Right renal pelvis (tissue), 4 donors: ENCODE data around the gene HTR1A. TPM values are rescaled to one million over a fixed set of nuclear protein-coding genes. Genes with fewer than 3 reads are reported as not detected.

ENCODE experiments used
- DNase-seq, 4 donors: peaks; one replicate each; pipeline ENCODE4 v3.0.0-alpha.2; 2013; ENCODE audit warnings: low read depth in 4 of 4, low spot score in 3 of 4, missing footprints in 1 of 4
- polyA plus RNA-seq, 4 donors: library from polyadenylated mRNA; unstranded; fragments of 120-200 nt; gene quantifications; one replicate each; pipeline ENCODE4 v1.2.1, GENCODE V29; 2013; ENCODE audit not compliant: insufficient read length in 4 of 4

HTR1A gene
- under 1 TPM in 1 of 4 donors, not detected in 3; 0.05 TPM for polyA plus RNA-seq

GRCh38 chr5:63962279-63962678 lies at the start of gene HTR1A:
Gene HTR1A (minus strand): TSS chr5:63962445. CDS start chr5:63961719, 726 bp downstream.
- no peak for DNase-seq

- no peak for DNase-seq
These were observed 41.7 kb upstream of the HTR1A start for GRCh38 chr5:64003966-64004365.

- DNase-seq = no peak
These were observed 37.9 kb upstream of the HTR1A start for GRCh38 chr5:64000096-64000495.

- DNase-seq = no peak
These were observed 24.8 kb upstream of the HTR1A start for GRCh38 chr5:63987053-63987452.

GRCh38 chr5:63981864-63982263 lies 19.6 kb upstream of the HTR1A start:
- DNase-seq = no peak

- DNase-seq = no peak
These were observed 1.7 kb upstream of the HTR1A start for GRCh38 chr5:63963926-63964325.

- DNase-seq = peak; percentile 63 to 78 (median 72)
These were observed 963 bp upstream of the HTR1A start for GRCh38 chr5:63963080-63963735.

- peak in 1 of 4 donors; percentile 8 for DNase-seq
These were observed 565 bp downstream of the HTR1A start for GRCh38 chr5:63961598-63962161.

GRCh38 chr5:63961125-63961597 lies 1.1 kb downstream of the HTR1A start:
- no peak for DNase-seq

- DNase-seq = no peak
These were observed 1.6 kb downstream of the HTR1A start for GRCh38 chr5:63960646-63961045.

GRCh38 chr5:63959177-63959982 lies 2.9 kb downstream of the HTR1A start:
- DNase-seq = peak in 1 of 4 donors; percentile 6

GRCh38 chr5:63958654-63959053 lies 3.6 kb downstream of the HTR1A start:
- DNase-seq = no peak

GRCh38 chr5:63957617-63958016 lies 4.6 kb downstream of the HTR1A start:
- no peak for DNase-seq

GRCh38 chr5:63953217-63953616 lies 9.0 kb downstream of the HTR1A start:
- DNase-seq = no peak

- DNase-seq = no peak
These were observed 27.1 kb downstream of the HTR1A start for GRCh38 chr5:63935103-63935502.

GRCh38 chr5:63931836-63932235 lies 30.4 kb downstream of the HTR1A start:
- no peak for DNase-seq

- no peak for DNase-seq
These were observed 33.8 kb downstream of the HTR1A start for GRCh38 chr5:63928451-63928850.

- DNase-seq = no peak
These were observed 38.3 kb downstream of the HTR1A start for GRCh38 chr5:63923914-63924313.

- DNase-seq = no peak
These were observed 42.3 kb downstream of the HTR1A start for GRCh38 chr5:63919763-63920478.

GRCh38 chr5:63916786-63917185 lies 45.5 kb downstream of the HTR1A start:
- no peak for DNase-seq

GRCh38 chr5:63911871-63912270 lies 50.4 kb downstream of the HTR1A start:
- no peak for DNase-seq
